ENCODE data around the gene EGLN2. TPM values are rescaled to one million over a fixed set of nuclear protein-coding genes. Genes with fewer than 3 reads are reported as not detected.
"Not testable (repeated sequence)": the region's sequence is repeated elsewhere in the genome, so short reads cannot be mapped to it uniquely, and the experiment has no call there.

The EGLN2 gene
- total and polyA plus RNA-seq, 10 of the 15 experiments (the other 5 are each of a cell fraction or from before 2014, with no cell fraction given) = 8.6 to 93.0 (median 66.8) TPM

DNA sequence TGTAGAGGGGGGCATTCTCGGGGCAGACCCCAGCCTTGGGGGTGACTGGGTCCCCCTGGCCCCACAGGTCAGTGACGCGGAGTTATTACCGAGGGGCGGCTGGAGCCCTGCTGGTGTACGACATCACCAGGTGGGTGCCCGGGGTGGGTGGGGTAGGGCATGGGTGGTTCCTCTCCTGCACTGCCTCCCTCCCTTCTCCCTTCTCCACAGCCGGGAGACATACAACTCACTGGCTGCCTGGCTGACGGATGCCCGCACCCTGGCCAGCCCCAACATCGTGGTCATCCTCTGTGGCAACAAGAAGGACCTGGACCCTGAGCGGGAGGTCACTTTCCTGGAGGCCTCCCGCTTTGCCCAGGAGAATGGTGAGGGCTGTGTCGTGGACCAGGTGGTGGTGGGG lies 15.3 kb upstream of the EGLN2 start:
- Histone ChIP-seq H3K79me2 (ENCODE audit: control insufficient read depth, insufficient read depth, low read length) (peaks cover 11% of the 10 kb centered on the region), H3K4me3 (no peak overlapping the region), H4K20me1 (ENCODE audit: control insufficient read depth, insufficient read depth) (no peaks in the 10 kb centered on the region), H3K9ac (ENCODE audit: control insufficient read depth, insufficient read depth, low read length) (no peak overlapping the region), H3K4me1 (ENCODE audit: control insufficient read depth, insufficient read depth, low read length) (peaks cover 23% of the 10 kb centered on the region), H3K9me3 (replicated peaks; ENCODE audit: control insufficient read depth, insufficient read depth, low read length) (no peaks in the 10 kb centered on the region), H3K27ac (ENCODE audit: control insufficient read depth, insufficient read depth) (no peak overlapping the region), H2AFZ (ENCODE audit: control insufficient read depth, low read depth, low read length) (no peak overlapping the region), H3K27me3 (replicated peaks in 1 of 2; ENCODE audit: control insufficient read depth in 2 of 2, insufficient read depth in 2 of 2, low read length in 1 of 2) (no peaks in the 10 kb centered on the region), H3K36me3 (ENCODE audit: control insufficient read depth in 2 of 2, insufficient read depth in 2 of 2, low read length in 1 of 2) (no peaks in the 10 kb centered on the region), H3K4me2 (ENCODE audit: control insufficient read depth, insufficient read depth) (no peak overlapping the region)
- FAIRE-seq = no peak
- SMC1A ChIA-PET (ENCODE audit: uncharacterized antibody, unreplicated experiment) = interaction anchor here (1.3 kb wide), 1 partner anchor 15 kb away, joined by 6 read pairs; the partner anchor contains the start of gene EGLN2
- TF ChIP-seq HDAC2 (IDR thresholded peaks at IDR 0.05) (no peak), SREBF1 (IDR thresholded peaks at IDR 0.05; ENCODE audit: low read length) (no peak), TCF12 (IDR thresholded peaks at IDR 0.05; ENCODE audit: low read depth, low read length) (no peak), SUZ12 (IDR thresholded peaks at IDR 0.05; ENCODE audit: unreplicated experiment) (no peak), NR2C2 (IDR thresholded peaks at IDR 0.05; ENCODE audit: borderline replicate concordance, control insufficient read depth, insufficient read length, low read depth) (no peak), MTA3 (IDR thresholded peaks at IDR 0.05; ENCODE audit: borderline replicate concordance, low read length) (no peak), SRF (IDR thresholded peaks at IDR 0.05; ENCODE audit: low read depth in 2 of 2, low read length in 2 of 2) (no peak), JUNB (IDR thresholded peaks at IDR 0.05) (no peak), IRF4 (IDR thresholded peaks at IDR 0.05; ENCODE audit: low read depth, low read length) (no peak)
- in situ Hi-C loops (cut with MboI) = no loop called here
- CTCF ChIA-PET = no interaction called here
- no TSS peak for BruUV-seq (replicated peaks)
- DNase-seq (ENCODE audit: low read depth, low spot score) = no peak
- POLR2A ChIA-PET = no interaction called here
- ATAC-seq = no peak
- WGBS (ENCODE audit: insufficient coverage, insufficient replicate concordance, low lambda C conversion rate, missing lambda C conversion rate) = 92% methylated on average over 13 of the region's 14 CpGs
- RAD21 ChIA-PET (ENCODE audit: unreplicated experiment) = no interaction called here
- intact Hi-C loops (cut with micrococcal nuclease; ENCODE audit: unreplicated experiment) = no loop called here

DNA sequence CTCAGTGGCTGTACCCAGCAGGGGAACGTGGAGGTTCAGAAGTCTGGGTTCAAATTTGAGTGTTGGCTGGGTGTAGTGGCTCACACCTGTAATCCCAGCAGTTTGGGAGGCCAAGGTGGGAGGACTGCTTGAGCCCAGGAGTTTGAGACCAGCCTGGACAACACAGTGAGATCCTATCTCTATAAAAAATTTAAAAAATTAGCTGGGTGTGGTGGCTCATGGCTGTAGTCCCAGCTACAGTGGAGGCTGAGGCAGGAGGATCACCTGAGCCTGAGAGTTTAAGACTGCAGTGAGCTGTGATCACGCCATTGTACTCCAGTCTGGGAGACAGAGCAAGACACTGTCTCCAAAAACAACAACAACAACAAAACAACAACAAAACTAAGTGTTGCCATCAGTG lies 14.8 kb upstream of the EGLN2 start:
- H3K9ac ChIP-seq (ENCODE audit: control insufficient read depth, insufficient read depth, low read length); H3K79me2 ChIP-seq (ENCODE audit: control insufficient read depth, insufficient read depth, low read length); H4K20me1 ChIP-seq (ENCODE audit: control insufficient read depth, insufficient read depth); H3K9me3 ChIP-seq (replicated peaks; ENCODE audit: control insufficient read depth, insufficient read depth, low read length); H3K4me3 ChIP-seq; BruUV-seq (replicated peaks); H2AFZ ChIP-seq (ENCODE audit: control insufficient read depth, low read depth, low read length); POLR2A ChIA-PET; H3K27ac ChIP-seq (ENCODE audit: control insufficient read depth, insufficient read depth); intact Hi-C loops (cut with micrococcal nuclease; ENCODE audit: unreplicated experiment); RAD21 ChIA-PET (ENCODE audit: unreplicated experiment); DNase-seq (ENCODE audit: low read depth, low spot score); FAIRE-seq; ATAC-seq; H3K27me3 ChIP-seq (replicated peaks in 1 of 2; ENCODE audit: control insufficient read depth in 2 of 2, insufficient read depth in 2 of 2, low read length in 1 of 2); CTCF ChIA-PET; H3K36me3 ChIP-seq (ENCODE audit: control insufficient read depth in 2 of 2, insufficient read depth in 2 of 2, low read length in 1 of 2); in situ Hi-C loops (cut with MboI); H3K4me2 ChIP-seq (ENCODE audit: control insufficient read depth, insufficient read depth): not testable (repeated sequence)
- SMC1A ChIA-PET (ENCODE audit: uncharacterized antibody, unreplicated experiment) = interaction anchor here (1.3 kb wide), 1 partner anchor 14 kb away, joined by 6 read pairs; the partner anchor contains the start of gene EGLN2
- H3K4me1 ChIP-seq (ENCODE audit: control insufficient read depth, insufficient read depth, low read length) = peaks cover 21% of the 10 kb centered on the region
- WGBS (ENCODE audit: insufficient coverage, insufficient replicate concordance, low lambda C conversion rate, missing lambda C conversion rate) = 98% methylated on average over 2 of the region's 2 CpGs
